Small intestine (tissue), 16 donors: ENCODE data around the gene PLVAP. TPM values are rescaled to one million over a fixed set of nuclear protein-coding genes. Genes with fewer than 3 reads are reported as not detected.

Experiments
- DNase-seq, 2 donors: peaks; one replicate each; pipeline versions ENCODE4 v3.0.0 to v3.0.0-alpha.2; 2013
- FAIRE-seq: peaks from 2 replicates; lab custom pipeline; 2012; peaks lifted over from hg19 to GRCh38; lab: Jason Lieb, UNC
- H3K27ac ChIP-seq, 3 donors: one replicate each; pipeline ENCODE4 v1.5.1; 2013; ENCODE audit warnings: low read length in 2 of 3, mild to moderate bottlenecking in 2 of 3, control low read depth in 1 of 3, inconsistent platforms in 1 of 3, low read depth in 1 of 3, moderate library complexity in 1 of 3
- H3K27me3 ChIP-seq, 3 donors: one replicate each; pipeline ENCODE4 v1.6.1; 2013; ENCODE audit warnings: low read length in 3 of 3, inconsistent platforms in 1 of 3; ENCODE audit not compliant: control insufficient read depth in 3 of 3, insufficient read depth in 3 of 3
- H3K36me3 ChIP-seq, 3 donors: one replicate each; pipeline ENCODE4 v1.6.1; 2013; ENCODE audit warnings: low read length in 3 of 3, inconsistent platforms in 1 of 3, low read depth in 1 of 3, mild to moderate bottlenecking in 1 of 3, moderate library complexity in 1 of 3; ENCODE audit not compliant: control insufficient read depth in 3 of 3, insufficient read depth in 2 of 3
- H3K4me1 ChIP-seq, 3 donors: one replicate each; pipeline ENCODE4 v1.6.1; 2013; ENCODE audit warnings: low read length in 2 of 3, inconsistent platforms in 1 of 3, low read depth in 1 of 3, mild to moderate bottlenecking in 1 of 3, moderate library complexity in 1 of 3; ENCODE audit not compliant: control insufficient read depth in 3 of 3, insufficient read depth in 2 of 3
- H3K4me3 ChIP-seq, 3 donors: one replicate each; pipeline ENCODE4 v1.5.1; 2013; ENCODE audit warnings: low read length in 3 of 3, control low read depth in 1 of 3, inconsistent platforms in 1 of 3, low read depth in 1 of 3, mild to moderate bottlenecking in 1 of 3, moderate library complexity in 1 of 3
- H3K9me3 ChIP-seq, 2 donors: one replicate each; pipeline ENCODE4 v1.6.1; 2013; ENCODE audit warnings: low read depth in 1 of 2, low read length in 1 of 2; ENCODE audit not compliant: control insufficient read depth in 2 of 2, insufficient read depth in 1 of 2
- WGBS, 3 donors: extraction: QIAGEN DNeasy Blood & Tissue Kit; methylation state at CpG; one replicate each; pipeline ENCODE4 v1.1.7; 2013; 5-methylcytosine and 5-hydroxymethylcytosine counted together
- long read RNA-seq, 10 donors: transcript quantifications; one replicate each; lab custom pipeline, GENCODE V29; 2026
- polyA plus RNA-seq, 4 donors: library from polyadenylated mRNA; stranded (reverse) in 3 of 4; unstranded in 1 of 4; fragments of 200-250 nt in 3 of 4; fragments of 120-200 nt in 1 of 4; gene quantifications; one replicate each; pipeline versions ENCODE4 v1.2.1 to v1.2.3, GENCODE V29; 2013
- donor health status: healthy with polysubstance abuse.
- donor health status: control.
- donor health status: control.
- donor health status: Bipolar disorder and iron deficiency.
- donor health status: healthy.

Gene PLVAP, protein sequence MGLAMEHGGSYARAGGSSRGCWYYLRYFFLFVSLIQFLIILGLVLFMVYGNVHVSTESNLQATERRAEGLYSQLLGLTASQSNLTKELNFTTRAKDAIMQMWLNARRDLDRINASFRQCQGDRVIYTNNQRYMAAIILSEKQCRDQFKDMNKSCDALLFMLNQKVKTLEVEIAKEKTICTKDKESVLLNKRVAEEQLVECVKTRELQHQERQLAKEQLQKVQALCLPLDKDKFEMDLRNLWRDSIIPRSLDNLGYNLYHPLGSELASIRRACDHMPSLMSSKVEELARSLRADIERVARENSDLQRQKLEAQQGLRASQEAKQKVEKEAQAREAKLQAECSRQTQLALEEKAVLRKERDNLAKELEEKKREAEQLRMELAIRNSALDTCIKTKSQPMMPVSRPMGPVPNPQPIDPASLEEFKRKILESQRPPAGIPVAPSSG
- polyA plus RNA-seq = 100 to 1,000 TPM in 1 of 4 donors, 10 to 100 TPM in 1, 1 to 10 TPM in 2; 2.2 to 115 (median 19.4) TPM
- long read RNA-seq, donor 1 = 0 reads
- long read RNA-seq, donor 2, transcript PLVAP-201 (6 exons, 2,305 nt) = major isoform, 6 of 6 reads
- long read RNA-seq, donor 2, partial matches to known transcripts = 0 of 6 reads
- long read RNA-seq, donor 2, other reads (novel, unspliced or antisense) = 0 of 6 reads
- long read RNA-seq, donor 3, partial matches to known transcripts = 13 of 16 reads
- long read RNA-seq, donor 3, other reads (novel, unspliced or antisense) = 0 of 16 reads
- long read RNA-seq, donor 4 = 0 reads
- long read RNA-seq, donor 5, partial matches to known transcripts = 18 of 23 reads
- long read RNA-seq, donor 5, other reads (novel, unspliced or antisense) = 5 of 23 reads
- long read RNA-seq, donor 6, transcript PLVAP-201 (6 exons, 2,305 nt) = major isoform, 13 of 31 reads
- long read RNA-seq, donor 6, partial matches to known transcripts = 18 of 31 reads
- long read RNA-seq, donor 6, other reads (novel, unspliced or antisense) = 0 of 31 reads
- long read RNA-seq, donor 7, transcript PLVAP-201 (6 exons, 2,305 nt) = major isoform, 13 of 35 reads
- long read RNA-seq, donor 7, partial matches to known transcripts = 22 of 35 reads
- long read RNA-seq, donor 7, other reads (novel, unspliced or antisense) = 0 of 35 reads
- long read RNA-seq, donor 8, partial matches to known transcripts = 0 of 3 reads
- long read RNA-seq, donor 8, other reads (novel, unspliced or antisense) = 0 of 3 reads
- long read RNA-seq, donor 9, partial matches to known transcripts = 0 of 8 reads
- long read RNA-seq, donor 9, other reads (novel, unspliced or antisense) = 6 of 8 reads
- long read RNA-seq, donor 10, transcript PLVAP-201 (6 exons, 2,305 nt) = major isoform, 6 of 16 reads
- long read RNA-seq, donor 10, partial matches to known transcripts = 10 of 16 reads
- long read RNA-seq, donor 10, other reads (novel, unspliced or antisense) = 0 of 16 reads

DNA sequence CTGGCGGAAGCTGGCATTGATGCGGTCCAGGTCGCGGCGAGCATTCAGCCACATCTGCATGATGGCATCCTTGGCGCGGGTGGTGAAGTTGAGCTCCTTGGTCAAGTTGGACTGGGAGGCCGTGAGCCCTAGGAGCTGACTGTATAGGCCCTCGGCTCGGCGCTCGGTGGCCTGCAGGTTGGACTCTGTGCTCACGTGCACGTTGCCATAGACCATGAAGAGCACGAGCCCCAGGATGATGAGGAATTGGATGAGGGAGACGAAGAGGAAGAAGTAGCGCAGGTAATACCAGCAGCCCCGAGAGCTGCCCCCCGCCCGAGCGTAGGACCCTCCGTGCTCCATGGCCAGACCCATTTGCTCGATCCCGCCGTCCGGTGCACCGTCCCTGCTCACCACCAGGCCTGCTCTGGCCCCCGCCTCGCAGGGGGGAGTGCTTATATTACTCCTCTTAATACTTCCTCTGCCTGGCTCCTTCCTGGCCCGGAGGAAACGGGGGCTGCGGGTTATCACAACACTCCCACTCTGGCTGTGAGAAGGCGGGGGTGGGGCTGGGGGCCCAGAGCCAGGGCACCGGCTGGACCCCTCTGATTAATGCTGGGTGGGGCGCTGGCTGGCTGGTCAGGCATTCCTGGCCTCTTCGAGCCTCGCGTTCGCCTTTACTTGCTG is at the start of gene PLVAP:
Gene PLVAP, minus strand, starts transcription at position 408 of the 666 bp plus-strand sequence. Its CDS starts 54 bp downstream, at position 354.
- DNase-seq (no peak), FAIRE-seq (no peak)
- H3K36me3 ChIP-seq = no peaks in the 10 kb centered on the region
- H3K9me3 ChIP-seq = no peaks in the 10 kb centered on the region
- H3K27me3 ChIP-seq = no peaks in the 10 kb centered on the region
- WGBS, 3 donors = 48 to 58% (median 53%) methylated on average over 39 of the region's 39 CpGs
- peak within 1 kb of the TSS in 2 of 3 donors; percentile 11 to 14 for H3K4me3 ChIP-seq
- peak within 1 kb of the TSS in 1 of 3 donors; percentile 66 for H3K27ac ChIP-seq
- no peaks in the 10 kb centered on the region for H3K4me1 ChIP-seq

DNA sequence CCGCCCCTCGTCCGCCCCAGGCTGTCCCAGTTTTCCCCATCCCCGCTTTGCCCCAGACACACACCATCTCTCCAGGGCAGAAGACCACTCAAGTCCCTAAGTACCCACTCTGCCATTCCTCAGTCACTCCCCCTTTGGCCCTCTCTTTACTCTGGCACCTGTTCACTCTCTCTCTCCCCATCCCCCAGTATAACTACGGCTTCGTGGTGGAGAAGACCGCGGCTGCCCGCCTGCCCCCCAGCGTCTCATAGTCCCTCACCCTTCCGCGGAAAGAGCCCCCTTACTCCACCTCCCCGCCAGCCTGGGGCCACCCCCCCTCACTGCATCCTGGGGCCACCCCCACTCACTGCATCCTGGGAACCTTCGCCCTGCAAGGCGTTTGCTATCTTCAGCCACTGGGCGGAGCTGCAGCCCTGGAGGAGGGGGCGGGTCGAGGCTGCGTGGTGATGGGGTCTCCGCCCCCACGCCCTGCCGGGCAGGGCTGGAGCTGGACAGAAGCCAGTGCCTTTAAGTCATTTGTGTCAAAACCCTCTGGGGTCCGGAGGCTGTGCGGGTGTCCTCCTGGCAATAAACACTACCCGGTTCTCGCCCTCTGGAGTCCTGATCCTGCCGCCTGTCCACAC is 47.7 kb upstream of the PLVAP start:
- Histone ChIP-seq H3K27me3 (no peaks in the 10 kb centered on the region), H3K27ac (no peak overlapping the region), H3K9me3 (no peaks in the 10 kb centered on the region), H3K4me1 (peaks cover 0 to 7% (median 2%) of the 10 kb centered on the region in 3 donors), H3K36me3 (peaks cover 0 to 21% (median 3%) of the 10 kb centered on the region in 3 donors), H3K4me3 (no peak overlapping the region)
- FAIRE-seq (no peak), DNase-seq (peak in 1 of 2 donors; percentile 58)
- 26 to 34% (median 29%) methylated on average over 26 to 27 of the region's 27 CpGs for WGBS, 3 donors

DNA sequence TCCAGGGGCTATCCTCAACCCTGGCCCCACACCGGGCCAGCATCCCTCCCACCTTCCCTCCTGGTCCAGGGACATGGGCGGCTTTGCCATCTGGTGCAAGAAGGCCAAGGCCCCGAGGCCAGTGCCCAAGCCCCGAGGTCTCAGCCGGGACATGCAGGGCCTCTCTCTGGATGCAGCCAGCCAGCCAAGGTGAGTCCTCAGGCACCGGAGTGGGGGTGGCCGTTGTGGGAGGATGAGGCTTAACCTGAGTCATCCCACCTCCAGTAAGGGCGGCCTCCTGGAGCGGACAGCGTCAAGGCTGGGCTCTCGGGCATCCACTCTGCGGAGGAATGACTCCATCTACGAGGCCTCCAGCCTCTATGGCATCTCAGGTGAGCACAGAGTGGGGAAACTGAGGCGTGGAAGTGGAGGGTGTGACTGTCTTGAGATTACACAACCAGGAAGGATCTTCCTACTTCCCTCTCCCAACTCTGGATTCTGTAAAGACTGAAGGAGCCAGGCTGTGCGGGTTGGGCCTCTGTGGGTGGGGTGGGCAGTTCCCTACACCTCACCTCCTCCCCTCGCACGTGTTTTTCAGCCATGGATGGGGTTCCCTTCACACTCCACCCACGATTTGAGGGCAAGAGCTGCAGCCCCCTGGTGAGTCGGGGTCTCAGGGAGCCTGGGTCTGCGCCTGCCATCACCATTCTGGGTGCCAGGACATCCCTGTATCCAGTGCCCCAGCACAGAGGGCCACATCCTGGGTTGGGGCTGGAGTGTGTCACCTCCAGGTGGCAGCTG is 46.5 kb upstream of the PLVAP start:
- Histone ChIP-seq H3K27me3 (no peaks in the 10 kb centered on the region), H3K36me3 (peaks cover 0 to 21% (median 3%) of the 10 kb centered on the region in 3 donors), H3K27ac (no peak overlapping the region), H3K4me1 (peaks cover 0 to 7% (median 5%) of the 10 kb centered on the region in 3 donors), H3K4me3 (no peak overlapping the region), H3K9me3 (no peaks in the 10 kb centered on the region)
- DNase-seq (no peak), FAIRE-seq (no peak)
- WGBS, 3 donors = 94 to 95% (median 95%) methylated on average over 20 of the region's 20 CpGs

DNA sequence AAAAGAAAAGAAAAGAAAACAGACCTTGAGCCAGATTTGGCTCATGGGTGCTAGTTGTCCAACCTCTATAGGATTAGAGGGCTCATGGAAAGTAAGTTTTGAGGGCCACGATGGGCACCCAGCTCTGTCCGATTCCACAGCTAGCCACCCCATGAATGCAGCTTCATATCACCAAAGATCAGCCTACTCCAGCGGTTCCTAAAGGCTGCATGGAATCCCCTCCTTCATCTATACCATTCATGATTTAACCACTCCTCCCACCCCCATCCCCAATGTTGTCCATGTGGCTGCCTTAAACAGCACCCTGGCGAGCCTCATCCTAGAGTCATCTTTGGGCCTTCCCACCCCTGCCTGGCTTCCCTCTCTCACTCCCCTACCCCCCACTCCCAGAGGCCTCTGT is 44.8 kb upstream of the PLVAP start:
- Histone ChIP-seq H3K4me3 (no peak overlapping the region), H3K27ac (no peak overlapping the region), H3K36me3 (peaks cover 0 to 21% (median 3%) of the 10 kb centered on the region in 3 donors), H3K4me1 (peaks cover 0 to 7% (median 5%) of the 10 kb centered on the region in 3 donors), H3K9me3 (no peaks in the 10 kb centered on the region), H3K27me3 (no peaks in the 10 kb centered on the region)
- WGBS, 3 donors = 95 to 99% (median 99%) methylated on average over 4 of the region's 4 CpGs
- FAIRE-seq (no peak), DNase-seq (no peak)

DNA sequence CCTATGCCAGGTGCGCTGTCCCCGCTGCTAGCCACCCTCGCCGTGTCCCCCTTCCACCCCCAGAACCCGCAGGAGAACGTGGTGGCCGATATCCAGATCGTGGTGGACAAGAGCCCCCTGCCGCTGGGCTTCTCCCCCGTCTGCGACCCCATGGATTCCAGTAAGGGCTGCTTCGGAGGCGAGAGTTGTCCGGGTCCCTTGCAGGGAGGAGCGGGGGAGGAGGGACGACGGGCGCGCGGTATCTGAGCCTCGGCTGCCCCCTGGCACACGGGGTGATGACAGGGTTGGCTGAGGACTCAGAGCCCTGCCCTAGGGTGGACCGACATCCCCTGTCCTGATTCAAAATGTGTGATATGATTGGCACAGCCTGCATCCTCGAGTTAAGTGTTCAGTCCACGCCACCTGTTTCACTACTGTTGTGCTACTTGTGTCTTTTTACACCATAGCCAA is 43.4 kb upstream of the PLVAP start:
- FAIRE-seq (no peak), DNase-seq (peak; percentile 29 to 49)
- WGBS, 3 donors = 4 to 5% (median 5%) methylated on average over 25 of the region's 25 CpGs
- no peaks in the 10 kb centered on the region for H3K9me3 ChIP-seq
- H3K36me3 ChIP-seq = peaks cover 0 to 21% (median 3%) of the 10 kb centered on the region in 3 donors
- H3K27me3 ChIP-seq = no peaks in the 10 kb centered on the region
- H3K4me3 ChIP-seq = peak overlapping the region; percentile 73 to 96 (median 91)
- peaks cover 0 to 7% (median 5%) of the 10 kb centered on the region in 3 donors for H3K4me1 ChIP-seq
- peak overlapping the region in 2 of 3 donors; percentile 8 to 75 for H3K27ac ChIP-seq

DNA sequence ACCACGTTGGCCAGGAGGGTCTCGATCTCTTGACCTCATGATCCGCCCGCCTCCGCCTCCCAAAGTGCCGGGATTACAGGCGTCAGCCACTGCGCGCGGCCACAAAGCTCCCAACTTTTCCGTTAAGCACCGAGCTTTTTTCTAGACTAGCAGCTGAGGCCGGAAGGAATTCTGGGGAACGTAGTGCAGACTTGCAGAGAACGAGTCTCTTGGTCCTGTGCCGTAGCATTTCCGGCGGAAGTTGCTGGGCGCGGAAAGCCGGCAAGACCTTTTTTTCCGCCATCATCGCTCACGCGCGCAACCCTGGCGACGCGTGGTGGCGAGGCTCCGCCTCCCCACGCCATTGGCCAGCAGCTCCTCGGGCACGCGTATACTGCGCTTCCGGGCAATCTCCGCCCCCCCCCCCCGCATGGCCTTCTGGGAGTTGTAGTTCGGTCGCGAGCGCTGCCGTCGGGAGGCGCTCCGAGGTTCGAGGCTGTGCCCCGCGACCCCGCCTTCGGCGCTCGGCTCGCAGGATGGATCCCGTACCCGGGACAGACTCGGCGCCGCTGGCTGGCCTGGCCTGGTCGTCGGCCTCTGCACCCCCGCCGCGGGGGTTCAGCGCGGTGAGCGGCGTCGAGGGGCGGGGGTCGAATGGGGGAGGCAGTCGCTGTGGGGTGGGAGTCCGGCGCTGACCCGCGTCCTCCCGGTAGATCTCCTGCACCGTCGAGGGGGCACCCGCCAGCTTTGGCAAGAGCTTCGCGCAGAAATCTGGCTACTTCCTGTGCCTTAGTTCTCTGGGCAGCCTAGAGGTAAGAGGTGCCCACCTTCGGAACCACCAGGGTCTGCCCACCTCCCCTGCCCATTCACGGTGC is 42.7 kb upstream of the PLVAP start, which contains the start of gene MVB12A:
Gene MVB12A, plus strand, starts transcription at position 427 of the 854 bp plus-strand sequence. Its CDS starts 89 bp downstream, at position 516.
- H3K9me3 ChIP-seq = no peaks in the 10 kb centered on the region
- peaks cover 0 to 4% (median 3%) of the 10 kb centered on the region in 3 donors for H3K4me1 ChIP-seq
- peak within 1 kb of the TSS; percentile 25 to 75 (median 68) for H3K27ac ChIP-seq
- H3K36me3 ChIP-seq = peaks cover 0 to 21% (median 3%) of the 10 kb centered on the region in 3 donors
- WGBS, 3 donors = 0 to 1% (median 0%) methylated on average over 38 to 85 of the region's 85 CpGs
- H3K27me3 ChIP-seq = no peaks in the 10 kb centered on the region
- DNase-seq = peak; percentile 99 to 100
- no peak for FAIRE-seq
- H3K4me3 ChIP-seq = peak within 1 kb of the TSS; percentile 73 to 96 (median 91)
